Activated CD8-positive, alpha-beta memory T cell treated with anti-CD3 and anti-CD28 coated beads for 36 hours (primary cell): ENCODE measurements around the gene KATNIP. TPM values are rescaled to one million over a fixed set of nuclear protein-coding genes. Genes with fewer than 3 reads are reported as not detected.

Experiments
- CTCF ChIA-PET: fragments of 350-600 bp; sonication (Branson Sonifier 250); formaldehyde crosslinking; loops from one replicate; lab custom pipeline; 2021; ENCODE audit warnings: antibody characterized with exemption; lab: Charles Lee
- POLR2A ChIA-PET: fragments of 350-600 bp; sonication (Branson Sonifier 250); formaldehyde crosslinking; loops from one replicate; lab custom pipeline; 2021; ENCODE audit warnings: antibody characterized with exemption; lab: Charles Lee
- total RNA-seq, 2 experiments: library from RNA; stranded (reverse); gene quantifications; one replicate each; pipeline ENCODE4 v1.2.3, GENCODE V29; 2021

The KATNIP gene
- total RNA-seq: 10 to 100 TPM; 14.9 to 16.1 TPM

- CTCF ChIA-PET: no interaction called here
- POLR2A ChIA-PET: interaction anchor here (0.6 to 0.7 kb wide), 2 partner anchors 192 to 347 kb away, joined by 3 read pairs; partner anchors contain the start of gene KDM8
These were observed at the start of gene KATNIP, which contains the start of gene GTF3C1 for GRCh38 chr16:27549746-27550581. TSS of gene KATNIP (plus strand) at chr16:27550144. CDS start at chr16:27550171, 27 bp downstream. TSS of gene GTF3C1 (minus strand) at chr16:27549913. CDS start at chr16:27549890, 23 bp downstream.

- CTCF ChIA-PET: no interaction called here
- POLR2A ChIA-PET: no interaction called here
These were observed 49.1 kb upstream of the KATNIP start for GRCh38 chr16:27500801-27501200.

- POLR2A ChIA-PET: no interaction called here
- CTCF ChIA-PET: no interaction called here
These were observed 46.3 kb upstream of the KATNIP start for GRCh38 chr16:27503662-27504061.

- CTCF ChIA-PET: no interaction called here
- POLR2A ChIA-PET: no interaction called here
These were observed 44.4 kb upstream of the KATNIP start for GRCh38 chr16:27505297-27506236.

- ChIA-PET CTCF (no interaction called here), POLR2A (no interaction called here)
These were observed 43.2 kb upstream of the KATNIP start for GRCh38 chr16:27506771-27507170.

GRCh38 chr16:27508476-27508875 lies 41.5 kb upstream of the KATNIP start:
- CTCF ChIA-PET: no interaction called here
- POLR2A ChIA-PET: interaction anchor here (0.6 kb wide), 1 partner anchor 751 kb away, joined by 3 read pairs; no protein-coding TSS in a partner anchor

- CTCF ChIA-PET: no interaction called here
These were observed 38.1 kb upstream of the KATNIP start for GRCh38 chr16:27511657-27512448.

GRCh38 chr16:27514806-27515205 lies 35.1 kb upstream of the KATNIP start:
- POLR2A ChIA-PET: no interaction called here
- CTCF ChIA-PET: interaction anchor here (1.2 kb wide), 1 partner anchor 361 kb away, joined by 3 read pairs; no protein-coding TSS in a partner anchor

More at GRCh38 chr16:27511657-27512448, 38.1 kb upstream of the KATNIP start:
- POLR2A ChIA-PET: no interaction called here

- POLR2A ChIA-PET: no interaction called here
- CTCF ChIA-PET: interaction anchor here (1.5 kb wide), 1 partner anchor 219 kb away, joined by 3 read pairs; no protein-coding TSS in a partner anchor
These were observed 34.0 kb upstream of the KATNIP start for GRCh38 chr16:27515874-27516353.

- ChIA-PET POLR2A (no interaction called here), CTCF (interaction anchor here (1.5 kb wide), 1 partner anchor 219 kb away, joined by 3 read pairs; no protein-coding TSS in a partner anchor)
These were observed 33.6 kb upstream of the KATNIP start for GRCh38 chr16:27516365-27516764.

- ChIA-PET POLR2A (no interaction called here), CTCF (no interaction called here)
These were observed 32.3 kb upstream of the KATNIP start for GRCh38 chr16:27517664-27518063.

GRCh38 chr16:27518226-27518625 lies 31.7 kb upstream of the KATNIP start:
- CTCF ChIA-PET: no interaction called here
- POLR2A ChIA-PET: no interaction called here

GRCh38 chr16:27520982-27521673 lies 28.8 kb upstream of the KATNIP start:
- CTCF ChIA-PET: no interaction called here
- POLR2A ChIA-PET: no interaction called here

- POLR2A ChIA-PET: no interaction called here
- CTCF ChIA-PET: interaction anchor here (0.6 kb wide), 1 partner anchor 1309 kb away, joined by 3 read pairs; no protein-coding TSS in a partner anchor
These were observed 27.7 kb upstream of the KATNIP start for GRCh38 chr16:27522173-27522707.

GRCh38 chr16:27526180-27526579 lies 23.8 kb upstream of the KATNIP start:
- POLR2A ChIA-PET: no interaction called here
- CTCF ChIA-PET: no interaction called here

- POLR2A ChIA-PET: no interaction called here
These were observed 21.6 kb upstream of the KATNIP start for GRCh38 chr16:27528294-27528693.

GRCh38 chr16:27529962-27530361 lies 20.0 kb upstream of the KATNIP start:
- ChIA-PET POLR2A (no interaction called here), CTCF (no interaction called here)

More at GRCh38 chr16:27528294-27528693, 21.6 kb upstream of the KATNIP start:
- CTCF ChIA-PET: no interaction called here

- CTCF ChIA-PET: no interaction called here
- POLR2A ChIA-PET: interaction anchor here (0.6 kb wide), 1 partner anchor 17 kb away, joined by 3 read pairs; no protein-coding TSS in a partner anchor
These were observed 18.8 kb upstream of the KATNIP start for GRCh38 chr16:27531186-27531585.
